Stimulated activated CD8-positive, alpha-beta memory T cell treated with anti-CD3 and anti-CD28 coated beads, Interleukin-15, amount 100 ng/mL, for 4 hours (primary cell): ENCODE measurements around the gene SH2B3.
"Not testable (repeated sequence)": the region's sequence is repeated elsewhere in the genome, so short reads cannot be mapped to it uniquely, and the experiment has no call there.

Experiments used
- DNase-seq, 2 donors: peaks; one replicate each; pipeline ENCODE4 v3.0.0-alpha.2; 2020; ENCODE audit warnings: low read depth in 2 of 2

Gene SH2B3

DNA sequence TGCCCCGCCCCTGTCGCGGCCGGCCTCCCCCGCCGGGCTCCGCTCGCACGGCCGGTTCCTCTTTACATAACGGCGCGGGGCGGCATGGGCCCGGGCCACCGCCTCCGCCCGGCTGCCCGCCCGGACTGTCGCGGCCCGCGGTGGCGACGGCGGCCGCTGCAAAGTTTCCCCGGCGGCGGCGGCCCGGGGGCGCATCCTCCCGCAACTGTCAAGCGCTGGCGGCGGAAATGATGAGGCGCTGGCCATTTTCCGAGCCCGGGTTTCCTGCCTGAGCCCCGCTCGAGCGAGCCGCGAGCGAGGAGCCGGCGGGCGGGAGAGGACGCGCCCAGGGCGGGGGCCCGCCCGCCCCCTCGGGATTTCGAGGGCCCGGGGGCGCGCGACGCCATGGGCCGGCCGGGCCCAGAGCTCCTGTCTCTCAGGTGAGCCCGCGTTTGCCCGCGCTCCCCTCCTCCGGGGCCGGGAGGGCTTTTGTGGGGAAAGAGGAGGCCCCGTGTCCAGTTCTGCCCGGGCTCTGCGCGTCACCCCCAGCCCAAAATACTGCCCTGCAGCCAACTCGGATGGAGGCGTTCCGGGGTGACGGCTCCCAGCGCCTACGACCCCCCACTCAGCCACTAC, at the start of gene SH2B3:
SH2B3 (plus strand) TSS at position 65 of the 615 bp plus-strand sequence. CDS start 12,223 bp downstream, outside the sequence.
- DNase-seq, result peak in 1 of 2 donors; percentile 69

DNA sequence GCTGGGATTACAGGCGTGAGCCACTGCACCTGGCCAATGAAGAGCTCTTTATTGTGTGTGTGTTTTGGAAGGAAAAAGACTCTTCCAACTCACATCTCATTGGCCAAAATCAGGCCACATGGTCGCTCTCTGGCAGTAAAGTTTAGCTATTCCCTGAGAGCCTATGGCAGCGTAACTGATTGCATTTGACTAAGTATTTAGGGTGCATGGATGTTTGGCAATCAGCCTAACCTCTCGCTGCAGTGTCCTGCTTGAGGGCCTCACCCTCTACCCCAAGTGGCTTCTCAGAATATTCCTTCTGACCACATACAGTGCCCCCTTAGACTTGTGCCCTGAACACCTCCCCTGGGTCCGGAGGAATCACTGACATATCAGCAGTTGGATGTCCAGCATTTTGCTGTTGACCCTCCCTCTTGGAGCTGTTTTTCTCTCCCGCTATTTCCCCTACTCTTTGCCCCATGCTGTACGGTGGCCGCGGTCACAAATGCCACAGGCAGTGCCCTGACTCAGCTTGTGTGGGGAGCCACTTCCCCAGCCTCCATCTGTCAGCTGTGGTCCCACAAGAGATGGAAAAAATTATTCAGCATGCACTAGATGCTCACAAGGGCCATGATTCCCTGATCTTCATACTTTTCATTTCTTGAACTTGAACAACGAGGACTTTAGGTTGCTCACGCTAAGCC, 46.4 kb upstream of the SH2B3 start:
- DNase-seq, result peak in 1 of 2 donors; percentile 36

DNA sequence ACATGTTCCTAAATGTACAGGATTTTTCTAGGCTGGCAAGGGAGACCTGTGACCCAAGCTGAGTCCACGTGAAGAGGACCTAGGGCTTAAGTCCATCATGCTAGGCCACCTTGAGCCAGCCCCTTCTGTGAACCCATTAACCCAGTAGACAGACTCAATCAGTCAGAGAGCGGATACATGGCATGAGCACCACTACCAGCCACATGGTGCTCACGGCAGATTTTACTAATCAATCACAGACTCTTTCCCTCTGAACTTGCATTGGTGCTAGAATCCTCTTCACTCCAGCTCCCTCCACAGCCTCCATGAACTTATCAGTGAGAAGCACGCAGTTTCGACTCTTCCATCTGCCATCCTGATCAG, 45.8 kb upstream of the SH2B3 start:
- DNase-seq, result no peak

DNA sequence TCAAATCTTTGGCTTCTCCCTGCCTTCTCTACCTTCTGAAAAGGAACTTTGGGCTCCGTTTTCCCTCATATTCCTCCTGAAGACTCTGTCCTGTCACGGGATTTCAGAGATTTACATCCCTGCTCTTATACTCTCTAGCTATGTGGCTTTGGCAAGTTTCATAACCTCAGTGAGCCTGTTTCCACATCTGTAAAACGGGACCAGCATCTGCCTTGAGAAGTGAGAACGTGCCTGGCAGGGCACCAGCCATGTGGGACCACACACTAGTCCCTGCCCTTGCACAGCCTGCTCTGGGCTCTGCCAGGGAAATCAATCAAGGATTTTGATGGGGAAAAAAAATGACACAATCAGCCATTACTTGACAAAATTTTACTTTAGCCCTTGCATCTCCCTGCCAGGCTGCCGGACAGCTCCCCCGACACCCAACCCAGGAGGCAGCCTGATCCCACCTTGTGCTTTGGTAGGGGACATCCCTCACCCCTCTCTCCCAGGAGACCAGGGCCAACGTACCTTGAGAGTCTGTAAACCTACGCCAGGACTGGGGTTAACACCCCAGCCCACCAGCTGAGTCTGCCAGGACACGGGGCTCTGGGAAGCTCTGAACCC, 45.3 kb upstream of the SH2B3 start:
- DNase-seq, result no peak

DNA sequence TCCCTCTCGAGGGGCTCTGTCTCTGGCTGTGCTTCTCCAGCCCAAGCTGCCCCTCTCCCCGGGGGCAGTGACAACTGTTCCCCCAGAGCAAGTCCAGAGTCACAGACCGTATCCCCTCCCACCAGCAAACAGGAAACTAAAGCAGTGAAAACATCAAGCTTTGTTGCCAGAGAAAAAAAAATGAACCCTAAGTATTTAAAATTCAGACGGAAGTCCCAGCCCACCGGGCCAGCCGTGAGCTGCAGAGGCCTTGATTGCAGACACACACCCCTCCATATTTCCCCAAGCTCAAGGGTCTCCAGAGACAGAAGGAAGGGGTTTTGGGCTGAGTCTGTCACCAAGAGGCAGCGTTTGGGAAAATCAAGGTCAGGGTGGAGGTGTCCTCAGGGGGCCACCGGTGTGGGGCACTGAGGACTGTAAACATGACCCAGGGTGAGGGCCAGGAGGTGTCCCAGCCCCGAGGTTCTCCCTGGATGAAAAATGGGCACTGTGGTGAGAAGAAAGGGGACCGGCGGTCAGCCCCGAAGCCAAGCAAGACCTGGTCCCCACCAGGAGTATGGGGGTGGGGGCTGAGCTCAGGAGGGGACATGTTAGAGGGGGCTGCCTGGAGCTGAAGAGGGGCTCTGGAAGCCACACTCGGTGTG, 44.5 kb upstream of the SH2B3 start:
- no peak for DNase-seq

DNA sequence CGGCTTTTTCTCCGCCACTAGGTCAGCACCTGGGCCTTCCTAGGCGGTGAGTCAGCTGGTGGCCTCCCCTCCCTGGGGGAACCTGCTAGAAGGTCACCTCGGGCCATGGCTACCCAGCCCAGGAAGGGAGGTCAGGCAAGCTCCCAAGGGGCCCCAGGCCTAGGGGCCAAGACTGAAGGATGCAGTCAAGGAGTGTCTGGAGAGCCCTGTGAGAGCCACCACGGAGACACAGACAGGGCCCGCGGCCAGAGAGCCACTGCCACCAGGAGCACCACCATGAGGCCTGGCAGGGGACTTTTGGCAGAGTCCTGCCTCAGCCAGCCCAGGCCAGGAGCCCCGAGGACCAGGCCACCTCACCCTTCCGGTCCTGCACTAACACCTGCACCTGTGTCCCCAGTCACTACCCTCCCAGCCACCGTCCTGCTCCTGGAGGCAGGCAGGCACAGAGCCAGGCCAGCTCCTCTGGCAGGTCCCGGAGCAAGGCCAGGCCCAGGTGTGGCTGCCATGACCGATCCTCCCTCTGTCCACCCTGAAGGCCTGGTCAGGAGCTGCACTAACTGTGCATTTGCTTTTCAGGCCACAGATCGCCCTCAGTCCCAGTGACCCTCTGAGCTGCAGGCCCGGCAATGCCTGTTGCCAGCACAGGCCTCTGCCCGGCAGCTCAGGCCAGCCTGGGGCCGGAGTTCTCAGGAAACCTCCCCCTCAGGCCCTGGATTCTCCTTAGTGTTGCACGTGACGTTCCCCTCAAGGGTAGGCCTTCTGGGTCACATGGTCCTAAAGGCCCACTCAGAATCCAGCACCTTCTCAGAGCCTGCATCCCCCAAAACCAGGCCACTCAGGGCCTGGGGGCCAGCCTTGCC, 43.8 kb upstream of the SH2B3 start:
- no peak for DNase-seq

DNA sequence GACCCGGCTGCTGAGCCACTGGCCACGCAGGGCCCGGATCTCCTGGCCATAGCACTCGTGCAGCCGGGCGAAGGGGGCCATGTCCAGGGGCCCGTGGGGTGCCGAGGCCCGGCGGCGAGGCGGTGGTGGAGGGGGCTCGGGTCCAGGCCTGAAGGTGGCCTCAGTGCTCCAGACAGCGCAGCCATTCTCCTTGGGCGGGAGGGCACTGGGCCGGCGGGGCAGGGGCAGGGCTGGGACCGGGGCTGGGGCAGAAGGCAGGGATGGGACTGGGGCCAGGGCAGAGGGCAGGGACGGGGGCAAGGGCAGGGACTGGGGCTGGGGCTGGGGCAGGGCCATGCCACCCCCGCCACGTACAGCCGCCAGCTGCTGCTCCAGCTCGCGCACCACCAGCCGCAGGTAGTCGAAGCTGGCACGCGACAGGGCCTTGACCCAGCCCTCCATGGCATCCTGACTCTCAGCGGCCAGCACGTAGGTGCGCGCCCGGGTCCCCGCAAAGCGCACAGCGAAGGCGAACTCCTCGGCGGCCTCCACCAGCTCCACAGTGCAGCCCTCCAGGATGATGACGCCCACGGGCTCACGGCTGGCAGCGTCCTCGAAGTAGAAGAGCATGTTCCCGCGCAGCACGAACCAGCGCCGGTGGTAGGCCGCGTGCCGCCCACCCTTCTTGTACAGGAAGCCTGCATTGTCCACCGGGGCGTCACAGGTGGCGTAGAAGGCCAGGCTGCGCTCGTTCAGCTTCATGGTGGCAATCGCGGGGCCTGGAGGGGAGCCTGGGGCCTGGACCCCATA, 42.8 kb upstream of the SH2B3 start:
- DNase-seq, result no peak

DNA sequence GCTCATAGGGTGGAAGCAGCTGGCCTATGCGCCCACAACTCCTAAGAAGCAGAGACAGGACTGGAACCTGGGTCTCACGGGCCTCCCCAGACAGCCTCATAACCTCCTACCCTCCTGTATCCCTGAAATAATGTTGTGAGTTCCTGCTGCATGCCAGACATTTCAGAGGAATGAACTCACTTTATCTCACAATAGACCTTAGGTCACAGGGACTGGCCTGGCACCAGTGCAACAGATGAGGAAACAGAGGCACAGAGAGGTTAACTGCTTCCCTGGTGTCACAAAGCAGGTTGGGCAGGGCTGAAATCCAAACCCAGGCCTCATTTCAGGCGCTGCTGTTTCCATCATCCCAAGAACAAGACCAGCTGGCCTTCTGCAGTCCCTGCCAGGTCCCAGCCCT, 42.1 kb upstream of the SH2B3 start:
- no peak for DNase-seq

DNA sequence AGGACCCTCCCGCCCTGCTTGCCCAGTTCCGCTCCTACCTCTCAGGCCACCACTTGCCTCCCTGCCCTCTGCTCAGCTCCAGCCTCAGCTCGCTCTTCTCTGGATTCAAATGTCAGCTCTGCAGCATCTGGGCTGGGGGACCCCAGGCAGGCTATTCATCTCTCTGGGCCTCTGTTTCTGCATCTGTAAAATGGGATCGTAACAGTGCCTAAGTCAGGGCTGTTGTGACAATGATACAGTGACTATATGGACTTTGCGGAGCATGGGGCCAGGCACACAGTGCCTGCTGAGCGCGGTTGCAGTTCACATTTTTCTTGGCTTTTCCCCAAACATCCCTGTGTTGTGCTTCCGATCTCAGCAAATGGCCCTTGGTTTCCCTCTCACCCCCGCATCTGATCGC, 39.6 kb upstream of the SH2B3 start:
- DNase-seq, result no peak

DNA sequence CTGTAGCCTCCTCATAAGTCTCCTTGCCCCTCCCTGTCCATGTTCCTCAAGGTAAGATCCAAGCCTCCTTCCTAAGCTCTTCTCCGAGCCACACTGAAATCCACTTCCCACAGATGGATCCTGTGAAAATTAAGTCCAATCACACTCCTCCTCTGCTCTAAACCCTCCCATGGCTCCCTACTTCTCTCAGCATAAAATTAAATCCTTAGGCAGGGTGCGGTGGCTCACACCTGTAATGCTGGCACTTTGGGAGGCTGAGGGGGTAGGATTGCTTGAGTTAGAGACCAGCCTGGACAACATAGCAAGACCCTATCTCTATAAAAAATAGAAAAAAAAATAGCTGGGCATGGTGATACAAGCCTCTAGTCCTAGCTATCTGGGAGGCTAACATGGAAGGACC, 39.1 kb upstream of the SH2B3 start:
- no peak for DNase-seq

DNA sequence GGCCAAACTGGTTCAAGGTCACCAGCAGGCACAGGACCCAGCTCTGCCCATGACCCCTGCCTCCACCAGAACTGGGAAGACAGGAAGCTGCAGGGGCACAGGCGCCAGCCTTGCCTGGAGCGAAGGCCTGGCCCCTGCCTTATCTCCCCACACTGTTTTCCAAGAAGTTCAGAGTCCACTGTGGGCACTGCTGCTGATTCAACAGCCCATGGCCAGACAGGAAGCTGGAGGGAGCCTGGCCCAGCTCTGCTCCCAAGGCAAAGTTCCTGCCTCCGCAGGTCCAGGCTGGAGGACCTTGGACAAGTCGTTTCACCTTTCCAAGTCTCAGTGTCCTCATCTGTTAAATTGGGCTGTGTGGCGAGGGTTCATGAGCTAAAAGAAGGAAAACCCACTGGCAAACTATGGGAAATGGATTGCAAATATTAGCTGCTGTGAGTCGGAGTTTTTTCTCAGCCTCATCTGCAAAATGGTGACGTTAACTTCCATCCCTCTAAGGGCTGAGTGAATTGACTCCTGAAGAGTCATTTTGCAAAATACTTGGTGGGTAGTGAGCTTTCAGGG, 38.0 kb upstream of the SH2B3 start:
- no peak for DNase-seq

DNA sequence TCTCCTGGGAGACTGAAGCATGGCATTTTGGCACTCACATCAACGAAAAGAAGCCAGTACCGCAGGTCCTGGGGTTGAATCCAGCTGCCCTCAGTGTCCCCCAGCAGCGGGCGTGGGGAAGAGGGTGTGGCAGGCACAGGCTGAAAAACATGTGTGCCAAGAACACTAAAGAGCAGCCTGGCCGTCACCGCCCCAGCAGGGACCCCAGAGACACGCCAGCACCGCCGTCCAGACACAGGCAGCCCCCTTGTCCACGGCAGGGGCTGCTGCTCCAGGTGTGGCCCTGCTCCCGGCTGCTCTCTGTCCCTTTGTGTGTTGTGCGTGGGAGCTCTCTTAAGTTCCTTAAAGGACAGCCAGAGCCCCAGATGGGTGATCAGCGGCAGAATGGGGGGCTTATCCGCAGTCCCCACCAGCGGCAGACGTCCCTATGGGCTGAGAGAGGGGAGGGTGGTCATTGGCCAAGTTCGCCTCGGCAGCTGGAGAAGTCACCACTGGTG, 37.4 kb upstream of the SH2B3 start:
- no peak for DNase-seq

DNA sequence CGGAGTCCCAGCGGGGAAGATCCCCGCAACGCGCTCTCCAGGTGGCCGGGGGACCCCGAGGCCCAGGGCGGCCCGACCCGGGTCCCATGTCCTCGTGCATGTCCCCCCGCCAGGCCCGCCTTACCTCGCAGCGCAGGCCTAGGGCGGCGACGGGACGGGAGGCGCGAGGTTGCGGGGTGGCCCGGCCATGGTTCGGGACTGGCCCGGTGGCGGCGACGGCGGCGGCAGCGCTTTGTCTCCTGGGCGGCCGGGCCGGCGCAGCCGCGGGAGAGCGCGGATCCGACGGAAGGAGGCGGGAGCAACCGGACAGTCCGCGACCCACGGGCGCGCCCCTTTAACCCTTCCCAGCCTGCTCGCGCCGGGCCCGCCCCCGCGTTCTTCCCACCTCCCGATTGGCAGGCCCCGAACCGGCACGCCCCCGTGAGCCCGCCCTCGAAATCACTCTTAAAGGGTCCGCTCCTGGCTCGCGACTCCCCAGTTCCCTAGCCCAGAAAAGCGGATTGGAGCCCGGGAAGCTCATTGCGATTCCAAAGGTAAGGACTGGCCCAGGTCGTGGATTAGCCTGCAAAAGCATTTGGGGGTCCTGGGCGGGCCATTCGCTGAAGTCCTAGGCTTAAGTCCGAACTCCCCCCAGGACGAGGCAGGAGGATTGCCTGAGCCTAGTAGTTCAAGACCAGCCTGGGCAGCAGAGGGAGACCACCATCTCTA, 36.8 kb upstream of the SH2B3 start, which contains the start of gene PHETA1:
PHETA1 (minus strand) TSS at position 308 of the 708 bp plus-strand sequence. CDS start 5,668 bp downstream, outside the sequence.
- DNase-seq, result peak; percentile 57 to 60

DNA sequence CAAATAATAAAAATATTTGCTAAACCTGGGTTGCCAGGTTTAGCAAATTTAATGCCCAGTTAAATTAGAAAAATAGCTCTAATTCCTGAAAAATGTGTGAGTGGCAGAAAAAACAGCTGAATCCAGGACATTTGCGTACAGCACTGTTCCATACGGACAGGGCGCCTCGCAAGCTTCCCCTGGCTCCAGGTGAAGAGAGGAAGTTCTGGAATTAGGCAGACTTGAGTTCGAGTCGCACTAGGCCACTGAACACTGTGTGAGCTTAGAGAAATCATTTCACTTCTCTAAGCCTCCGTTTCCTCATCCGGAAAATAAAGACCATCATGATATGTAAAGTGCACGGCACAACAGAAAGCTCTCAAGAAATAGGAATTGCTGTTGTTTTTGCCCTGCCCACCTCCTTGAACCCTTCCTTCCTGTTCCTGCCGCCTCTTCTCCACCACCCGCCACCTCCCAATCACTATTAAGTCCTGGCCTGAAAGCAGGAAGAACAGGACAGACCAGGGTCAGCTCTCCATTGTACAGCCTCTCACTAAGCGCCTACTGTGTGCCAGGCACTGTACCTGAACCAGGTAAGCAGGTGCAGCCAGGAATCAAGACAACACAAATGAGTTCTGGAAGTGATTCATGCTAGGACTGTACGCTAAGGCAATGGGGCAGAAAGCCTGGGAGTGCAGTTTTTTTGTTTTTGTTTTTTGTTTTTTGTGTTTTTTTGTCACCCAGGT, 36.1 kb upstream of the SH2B3 start:
- DNase-seq, result no peak

DNA sequence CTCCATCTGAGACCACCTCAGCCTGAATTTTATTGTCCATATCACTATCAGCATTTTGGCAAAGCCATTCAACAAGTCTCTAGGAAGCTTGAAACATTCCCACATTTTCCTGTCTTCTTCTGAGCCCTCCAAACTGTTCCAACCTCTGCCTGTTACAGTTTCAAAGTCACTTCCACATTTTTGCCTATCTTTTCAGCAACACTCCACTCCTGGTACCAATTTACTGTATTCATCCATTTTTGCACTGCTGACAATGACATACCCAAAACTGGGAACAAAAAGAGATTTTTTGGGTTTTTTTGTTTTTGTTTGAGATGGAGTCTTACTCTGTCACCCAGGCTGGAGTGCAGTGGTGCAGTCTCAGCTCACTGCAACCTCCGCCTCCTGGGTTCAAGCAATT, 32.5 kb upstream of the SH2B3 start:
- not testable (repeated sequence) for DNase-seq

DNA sequence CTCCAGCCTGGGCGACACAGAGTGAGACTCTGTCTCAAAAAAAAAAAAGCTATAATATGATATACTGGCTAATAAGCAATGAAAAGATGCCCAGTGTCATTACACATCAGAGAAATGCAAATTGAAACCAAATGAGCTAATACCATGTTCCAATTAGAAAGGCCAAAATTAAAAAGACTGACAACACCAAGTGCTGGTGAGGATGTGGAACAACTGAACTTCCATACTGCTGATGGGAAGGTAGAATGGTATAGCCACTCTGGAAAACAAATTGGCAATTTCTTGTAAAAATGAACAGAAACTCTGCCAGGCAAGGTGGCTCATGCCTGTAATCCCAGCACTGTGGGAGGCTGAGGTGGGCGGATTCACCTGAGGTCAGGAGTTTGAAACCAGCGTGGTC, 28.3 kb upstream of the SH2B3 start:
- no peak for DNase-seq

DNA sequence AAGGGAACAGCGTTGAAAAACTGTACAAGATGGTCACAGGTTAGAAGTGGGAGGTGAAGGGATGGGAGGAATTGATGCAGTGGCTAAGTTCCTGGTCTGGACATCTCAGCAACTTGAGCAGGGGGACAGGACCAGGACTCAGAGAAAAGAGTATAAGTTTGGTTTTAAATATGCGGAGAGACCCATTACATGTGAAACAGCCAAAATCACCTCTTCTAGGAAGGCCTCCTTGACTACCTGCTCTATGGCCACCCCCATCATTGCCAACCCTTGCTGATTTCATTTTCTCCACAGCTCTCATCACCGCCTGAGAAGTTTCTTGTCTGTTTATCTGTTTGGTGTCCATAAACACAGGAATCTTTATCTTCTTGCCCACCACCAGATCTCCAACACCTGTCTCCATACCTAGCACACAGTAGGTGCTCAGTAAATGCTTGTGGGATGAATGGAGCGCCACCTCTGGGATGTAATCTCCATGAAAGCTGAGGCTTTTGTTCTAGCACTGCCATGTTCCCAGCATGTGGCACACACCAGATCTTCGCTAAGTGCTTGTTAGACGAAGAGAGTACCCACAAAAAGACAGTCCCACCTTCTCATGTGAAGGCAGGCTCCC, 25.7 kb upstream of the SH2B3 start:
- DNase-seq, result no peak

DNA sequence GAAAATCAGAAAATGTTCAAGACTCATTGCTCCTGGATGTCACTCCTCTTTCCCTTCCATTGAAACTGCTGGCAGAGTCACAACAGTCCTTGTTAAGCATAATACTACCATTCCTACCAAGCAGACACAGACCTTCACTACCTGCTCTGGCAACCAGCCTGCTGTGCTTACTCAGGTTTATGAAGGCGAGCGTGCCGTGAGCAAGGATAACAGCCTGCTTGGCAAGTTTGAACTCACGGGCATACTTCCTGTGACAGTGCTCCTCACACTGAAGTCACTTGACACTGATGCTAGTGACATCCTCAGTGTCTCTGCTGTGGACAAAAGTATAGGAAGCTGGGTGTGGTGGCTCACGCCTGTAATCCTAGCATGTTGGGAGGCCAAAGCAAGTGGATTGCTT, 21.1 kb upstream of the SH2B3 start:
- no peak for DNase-seq

DNA sequence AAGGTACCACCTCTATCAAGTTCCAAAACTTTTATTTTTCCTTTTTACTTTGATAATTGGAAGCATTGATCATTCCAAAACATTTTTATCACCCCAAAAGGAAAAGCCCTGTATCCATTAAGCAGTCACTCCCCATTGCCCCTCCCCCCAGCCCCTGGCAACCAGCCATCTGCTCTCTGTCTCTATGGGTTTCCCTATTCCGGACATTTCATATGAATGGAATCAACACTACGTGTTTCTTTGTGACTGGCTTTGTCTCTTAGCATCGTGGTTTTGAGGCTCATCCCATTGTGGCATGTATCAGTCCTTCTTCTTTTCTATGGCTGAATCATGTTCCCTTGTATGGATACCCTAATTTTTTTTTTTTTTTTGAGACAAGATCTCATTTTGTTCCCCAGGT, 18.8 kb upstream of the SH2B3 start:
- no peak for DNase-seq
